ENCODE data around the gene RSKR.
"Not testable (repeated sequence)": the region's sequence is repeated elsewhere in the genome, so short reads cannot be mapped to it uniquely, and the experiment has no call there.

RSKR gene, protein sequence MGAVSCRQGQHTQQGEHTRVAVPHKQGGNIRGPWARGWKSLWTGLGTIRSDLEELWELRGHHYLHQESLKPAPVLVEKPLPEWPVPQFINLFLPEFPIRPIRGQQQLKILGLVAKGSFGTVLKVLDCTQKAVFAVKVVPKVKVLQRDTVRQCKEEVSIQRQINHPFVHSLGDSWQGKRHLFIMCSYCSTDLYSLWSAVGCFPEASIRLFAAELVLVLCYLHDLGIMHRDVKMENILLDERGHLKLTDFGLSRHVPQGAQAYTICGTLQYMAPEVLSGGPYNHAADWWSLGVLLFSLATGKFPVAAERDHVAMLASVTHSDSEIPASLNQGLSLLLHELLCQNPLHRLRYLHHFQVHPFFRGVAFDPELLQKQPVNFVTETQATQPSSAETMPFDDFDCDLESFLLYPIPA

GRCh38 chr17:28613931-28614381 is at the start of gene RSKR:
Gene RSKR, minus strand, starts transcription at chr17:28614185. Its CDS starts 24 bp downstream, at chr17:28614161.
- no peak for DNase-seq (ENCODE audit: extremely low read depth, low read depth)

GRCh38 chr17:28663723-28664122 is 49.7 kb upstream of the RSKR start:
- TF ChIP-seq, protein P1, sequence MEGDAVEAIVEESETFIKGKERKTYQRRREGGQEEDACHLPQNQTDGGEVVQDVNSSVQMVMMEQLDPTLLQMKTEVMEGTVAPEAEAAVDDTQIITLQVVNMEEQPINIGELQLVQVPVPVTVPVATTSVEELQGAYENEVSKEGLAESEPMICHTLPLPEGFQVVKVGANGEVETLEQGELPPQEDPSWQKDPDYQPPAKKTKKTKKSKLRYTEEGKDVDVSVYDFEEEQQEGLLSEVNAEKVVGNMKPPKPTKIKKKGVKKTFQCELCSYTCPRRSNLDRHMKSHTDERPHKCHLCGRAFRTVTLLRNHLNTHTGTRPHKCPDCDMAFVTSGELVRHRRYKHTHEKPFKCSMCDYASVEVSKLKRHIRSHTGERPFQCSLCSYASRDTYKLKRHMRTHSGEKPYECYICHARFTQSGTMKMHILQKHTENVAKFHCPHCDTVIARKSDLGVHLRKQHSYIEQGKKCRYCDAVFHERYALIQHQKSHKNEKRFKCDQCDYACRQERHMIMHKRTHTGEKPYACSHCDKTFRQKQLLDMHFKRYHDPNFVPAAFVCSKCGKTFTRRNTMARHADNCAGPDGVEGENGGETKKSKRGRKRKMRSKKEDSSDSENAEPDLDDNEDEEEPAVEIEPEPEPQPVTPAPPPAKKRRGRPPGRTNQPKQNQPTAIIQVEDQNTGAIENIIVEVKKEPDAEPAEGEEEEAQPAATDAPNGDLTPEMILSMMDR (IDR thresholded peaks at IDR 0.05; ENCODE audit: low read depth, low read length), result no peak
- DNase-seq (ENCODE audit: extremely low read depth, low read depth), result no peak

More at GRCh38 chr17:28613931-28614381, at the start of gene RSKR:
- TF ChIP-seq, protein P1 (IDR thresholded peaks at IDR 0.05; ENCODE audit: low read depth, low read length), result no peak

- TF ChIP-seq, protein P1 (IDR thresholded peaks at IDR 0.05; ENCODE audit: low read depth, low read length), result no peak
- no peak for DNase-seq (ENCODE audit: extremely low read depth, low read depth)
These were observed 48.5 kb upstream of the RSKR start for GRCh38 chr17:28662527-28662829.

DNA sequence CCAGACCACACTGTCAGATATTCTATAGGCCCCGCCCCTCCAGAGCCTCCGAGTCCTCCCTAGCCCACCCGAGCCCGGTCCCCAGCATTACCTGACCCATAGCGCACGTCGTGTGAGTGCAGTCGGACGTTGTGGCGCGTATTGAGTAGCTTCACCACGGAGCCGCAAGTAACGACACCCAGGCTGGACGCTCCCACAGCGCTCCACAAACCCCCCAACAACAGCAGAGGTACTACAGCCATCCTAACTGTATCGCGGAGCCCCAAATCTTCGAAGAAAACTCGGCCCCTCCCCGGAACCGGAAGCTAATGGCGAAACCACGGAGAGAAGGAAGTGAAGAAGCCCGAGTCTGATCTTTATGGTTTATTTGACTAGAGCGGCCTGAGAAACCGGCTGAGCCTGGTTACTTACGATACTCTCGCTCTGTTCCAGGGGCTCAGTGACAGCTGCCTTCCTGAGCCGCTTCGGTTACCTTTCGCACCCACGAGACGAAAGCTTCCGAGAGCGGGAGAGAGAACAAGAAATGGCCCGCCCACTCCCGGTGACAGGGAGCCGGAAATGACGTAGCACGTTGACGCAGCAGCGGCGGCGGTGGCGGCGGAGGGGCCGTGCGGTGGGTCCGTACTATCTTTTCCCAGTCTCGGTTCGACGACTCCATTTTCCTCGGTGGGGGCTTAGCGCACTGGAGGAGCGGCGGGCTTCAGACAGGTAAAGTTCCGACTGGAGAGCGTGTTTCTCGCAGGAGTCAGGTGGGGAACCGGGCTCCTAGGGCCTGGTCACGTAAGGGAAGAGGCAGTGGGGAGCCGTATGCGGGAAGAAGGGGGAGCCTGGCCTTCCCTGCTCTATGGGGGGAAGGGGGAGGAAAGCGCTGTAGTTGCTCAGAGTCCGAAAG is 47.9 kb upstream of the RSKR start, which contains the start of the genes SDF2 and SUPT6H:
SDF2 (minus strand) TSS at position 272 of the 892 bp plus-strand sequence; CDS start at position 242, 30 bp downstream.
SUPT6H (plus strand) TSS at position 571 of the 892 bp plus-strand sequence. CDS start 11,197 bp downstream, outside the sequence.
- TF ChIP-seq, protein P1 (IDR thresholded peaks at IDR 0.05; ENCODE audit: low read depth, low read length), result no peak
- DNase-seq (ENCODE audit: extremely low read depth, low read depth), result peak; percentile 45

DNA sequence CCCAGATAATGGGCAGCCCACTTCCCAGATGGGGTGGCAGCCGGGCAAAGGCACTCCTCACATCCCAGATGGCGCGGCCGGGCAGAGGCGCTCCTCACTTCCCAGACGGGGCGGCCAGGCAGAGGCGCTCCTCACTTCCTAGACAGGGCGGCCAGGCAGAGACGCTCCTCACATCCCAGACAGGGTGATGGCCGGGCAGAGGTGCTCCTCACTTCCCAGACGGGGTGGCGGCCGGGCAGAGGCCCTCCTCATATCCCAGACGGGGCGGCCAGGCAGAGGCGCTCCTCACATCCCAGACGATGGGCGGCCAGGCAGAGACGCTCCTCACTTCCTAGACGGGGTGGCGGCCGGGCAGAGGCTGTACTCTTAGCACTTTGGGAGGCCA is 45.5 kb upstream of the RSKR start:
- not testable (repeated sequence) for DNase-seq (ENCODE audit: extremely low read depth, low read depth)

GRCh38 chr17:28658766-28659496 is 44.9 kb upstream of the RSKR start:
- not testable (repeated sequence) for DNase-seq (ENCODE audit: extremely low read depth, low read depth)

DNA sequence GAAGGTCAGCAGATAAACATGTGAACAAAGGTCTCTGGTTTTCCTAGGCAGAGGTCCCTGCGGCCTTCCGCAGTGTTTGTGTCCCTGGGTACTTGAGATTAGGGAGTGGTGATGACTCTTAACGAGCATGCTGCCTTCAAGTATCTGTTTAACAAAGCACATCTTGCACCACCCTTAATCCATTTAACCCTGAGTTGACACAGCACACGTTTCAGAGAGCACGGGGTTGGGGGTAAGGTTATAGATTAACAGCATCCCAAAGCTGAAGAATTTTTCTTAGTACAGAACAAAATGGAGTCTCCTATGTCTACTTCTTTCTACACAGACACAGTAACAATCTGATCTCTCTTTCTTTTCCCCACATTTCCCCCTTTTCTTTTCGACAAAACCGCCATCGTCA is 44.4 kb upstream of the RSKR start:
- not testable (repeated sequence) for DNase-seq (ENCODE audit: extremely low read depth, low read depth)

DNA sequence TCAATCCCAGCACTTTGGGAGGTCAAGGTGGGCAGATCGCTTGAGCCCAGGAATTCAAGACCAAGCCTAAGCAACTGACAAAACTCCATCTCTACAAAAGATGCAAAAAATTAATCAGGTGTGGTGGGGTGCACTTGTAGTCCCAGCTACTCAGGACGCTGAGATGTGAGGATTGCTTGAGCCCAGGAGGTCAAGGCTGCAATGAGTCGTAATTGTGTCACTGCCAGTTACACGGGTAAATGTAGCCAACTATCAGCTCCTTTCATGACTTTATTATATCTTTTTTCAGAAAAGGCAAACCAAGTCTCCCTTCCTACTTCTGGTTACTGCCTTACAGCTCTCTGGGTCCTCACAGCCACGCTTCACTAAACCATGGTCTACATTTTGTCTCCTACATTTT is 43.8 kb upstream of the RSKR start:
- TF ChIP-seq, protein P1 (IDR thresholded peaks at IDR 0.05; ENCODE audit: low read depth, low read length), result no peak

More for the DNA sequence above, 43.8 kb upstream of the RSKR start:
- DNase-seq (ENCODE audit: extremely low read depth, low read depth), result no peak
